Hippocampal formation (tissue), 2 donors: ENCODE results near the gene LIPA.
"Not testable (repeated sequence)": the region's sequence is repeated elsewhere in the genome, so short reads cannot be mapped to it uniquely, and the experiment has no call there.

ENCODE experiments used
- DNase-seq, 2 donors: peaks; one replicate each; lab custom pipeline; 2025; lab: John Stamatoyannopoulos, UW

The LIPA gene

DNA sequence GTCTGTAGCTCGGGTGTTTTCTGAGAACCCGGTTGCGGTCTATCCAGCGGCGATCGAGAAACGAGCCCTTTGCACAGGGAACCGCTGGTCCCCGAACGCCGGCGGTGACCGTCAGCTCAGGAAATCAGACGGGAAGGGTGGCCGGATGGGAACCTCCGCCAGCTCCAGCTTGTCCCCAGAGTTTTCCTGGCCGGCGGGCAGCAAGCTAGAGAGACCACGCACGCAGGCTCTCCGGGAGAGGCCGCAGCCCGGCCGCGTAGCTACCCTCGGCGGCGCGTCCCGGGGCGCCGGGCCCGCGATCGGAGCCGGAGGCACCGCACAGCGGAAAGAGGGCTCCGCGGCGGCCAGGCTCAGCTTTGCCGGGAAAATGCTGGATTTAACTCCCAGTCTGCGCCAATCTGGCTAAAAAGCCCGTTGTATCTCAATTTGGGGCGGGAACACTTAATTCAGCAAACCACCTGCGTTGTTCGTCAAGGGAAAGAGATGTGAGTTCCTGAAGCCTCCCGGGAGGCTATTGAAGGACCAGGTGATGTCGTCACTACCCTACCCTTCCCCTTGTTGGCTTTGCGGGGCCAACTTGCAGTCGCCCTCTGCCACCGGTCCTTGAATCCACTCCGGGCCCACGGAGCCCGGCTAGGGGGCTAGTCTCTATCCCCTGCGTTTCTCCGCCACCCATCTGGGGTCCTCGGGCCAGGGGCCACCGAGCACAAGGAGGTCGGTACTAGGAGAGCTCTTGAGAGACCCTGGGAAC is 43.6 kb downstream of the LIPA start:
- peak in 1 of 2 donors; percentile 37 for DNase-seq

GRCh38 chr10:89207181-89207800 is 44.3 kb downstream of the LIPA start, which contains the start of gene CH25H:
TSS of gene CH25H (minus strand) at chr10:89207317. CDS start at chr10:89207292, 25 bp downstream.
- peak; percentile 75 to 82 for DNase-seq

DNA sequence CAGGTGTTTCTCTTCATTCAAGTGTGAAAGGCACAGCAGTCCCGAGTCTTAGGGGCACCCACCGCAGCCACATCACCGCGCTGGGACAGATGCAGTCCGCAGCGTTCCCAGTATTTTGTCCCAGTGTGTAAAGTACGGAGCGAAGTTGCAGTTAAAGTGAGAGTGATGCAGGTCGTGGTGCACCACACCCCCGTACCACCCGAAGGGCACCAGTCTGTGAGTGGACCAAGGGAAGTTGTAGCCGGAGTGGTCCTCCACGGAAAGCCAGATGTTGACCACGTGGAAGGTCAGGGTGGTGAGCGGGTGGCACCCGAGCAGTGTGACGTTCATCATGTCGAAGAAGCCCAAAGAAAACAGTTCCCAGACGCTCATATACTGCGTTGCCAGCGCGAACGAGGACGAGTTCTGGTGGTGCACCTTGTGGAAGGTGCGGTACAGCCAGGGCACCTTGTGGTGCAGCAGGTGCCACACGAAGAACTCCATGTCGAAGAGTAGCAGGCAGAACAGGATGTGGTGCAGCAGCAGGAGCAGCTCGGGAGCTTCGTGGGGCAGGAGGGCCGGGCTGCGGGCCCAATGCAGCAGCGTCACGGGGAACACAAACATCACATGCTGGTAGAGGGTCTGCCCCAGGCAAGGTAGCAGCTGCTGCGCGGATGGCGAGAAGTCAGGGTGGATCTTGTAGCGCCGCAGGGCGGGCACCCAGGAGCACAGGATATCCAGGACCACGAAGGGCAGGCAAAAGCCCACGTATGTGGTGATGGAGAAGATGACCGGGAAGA is 45.0 kb downstream of the LIPA start:
- peak in 1 of 2 donors; percentile 31 for DNase-seq

GRCh38 chr10:89204621-89205185 is 46.9 kb downstream of the LIPA start:
- DNase-seq: no peak

- no peak for DNase-seq
Measured at GRCh38 chr10:89203237-89203636, 48.3 kb downstream of the LIPA start.

GRCh38 chr10:89202033-89202425 is 49.5 kb downstream of the LIPA start:
- no peak for DNase-seq

- DNase-seq: no peak
Measured at GRCh38 chr10:89201345-89202032, 50.1 kb downstream of the LIPA start.

DNA sequence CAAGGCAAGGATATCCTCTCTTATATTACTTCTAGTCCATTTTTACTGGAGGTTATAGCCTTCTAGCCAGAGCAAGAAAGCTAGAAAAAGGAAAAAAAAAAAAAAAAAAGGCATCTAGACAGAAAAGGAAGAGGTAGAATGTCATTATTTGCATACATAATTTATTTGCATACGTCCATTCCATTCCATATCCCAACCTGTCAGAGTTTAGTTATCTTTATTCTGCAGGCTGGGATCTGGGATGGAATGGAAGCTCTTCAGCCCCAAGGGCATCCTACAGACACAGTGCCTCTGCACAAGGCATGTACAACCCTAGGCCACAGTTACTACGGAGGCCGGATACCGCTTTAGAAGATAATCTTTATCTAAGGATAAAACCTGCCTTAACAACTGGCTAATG is 54.1 kb downstream of the LIPA start:
- DNase-seq: no peak

- not testable (repeated sequence) for DNase-seq
Measured at GRCh38 chr10:89191301-89191700, 60.3 kb downstream of the LIPA start.

DNA sequence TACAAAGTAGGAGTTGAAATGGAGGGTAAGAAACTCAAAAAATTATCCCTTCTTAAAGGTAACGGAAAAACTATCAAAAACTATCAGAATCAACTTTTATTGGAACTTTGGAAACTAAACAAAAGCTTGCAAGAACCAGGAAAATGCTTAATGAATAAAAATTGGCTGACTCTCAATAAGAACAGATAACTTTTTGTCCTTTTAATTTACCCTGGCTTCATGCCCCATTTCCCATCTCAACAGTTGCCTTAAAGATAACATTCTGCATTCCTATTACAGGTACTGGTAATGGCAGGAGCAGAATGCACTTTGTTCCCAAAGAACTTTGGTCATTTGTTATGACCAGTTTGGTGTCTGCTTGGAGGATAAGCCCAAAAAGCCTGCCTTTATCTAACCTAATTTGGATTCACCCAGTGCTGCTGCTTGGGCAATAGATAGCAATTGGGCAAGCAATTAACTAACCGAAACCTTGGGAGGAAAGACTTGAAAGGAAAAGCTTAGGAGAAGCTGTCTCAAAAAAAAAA is 62.3 kb downstream of the LIPA start:
- no peak for DNase-seq

- DNase-seq: no peak
Measured at GRCh38 chr10:89185658-89186057, 65.9 kb downstream of the LIPA start.

GRCh38 chr10:89184638-89185037 is 66.9 kb downstream of the LIPA start:
- DNase-seq: no peak

DNA sequence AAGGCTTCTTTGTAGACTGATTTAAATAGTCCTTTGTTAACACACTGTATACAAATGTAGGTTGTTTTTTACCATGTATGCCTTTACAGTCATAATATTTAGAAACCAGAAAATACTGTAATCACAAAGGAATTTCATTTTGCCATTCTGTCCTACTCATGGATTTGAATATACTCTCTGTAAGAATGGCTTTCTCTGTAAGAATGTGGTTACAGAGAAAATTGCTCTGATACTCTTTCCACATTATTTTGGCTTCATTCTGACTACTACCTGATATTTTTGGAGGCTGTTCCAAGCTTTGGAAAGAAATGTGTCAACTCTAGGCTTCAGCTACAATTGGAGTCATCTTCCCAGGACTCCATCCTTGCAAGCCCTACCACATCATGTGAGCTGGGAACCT is 68.0 kb downstream of the LIPA start:
- no peak for DNase-seq

DNA sequence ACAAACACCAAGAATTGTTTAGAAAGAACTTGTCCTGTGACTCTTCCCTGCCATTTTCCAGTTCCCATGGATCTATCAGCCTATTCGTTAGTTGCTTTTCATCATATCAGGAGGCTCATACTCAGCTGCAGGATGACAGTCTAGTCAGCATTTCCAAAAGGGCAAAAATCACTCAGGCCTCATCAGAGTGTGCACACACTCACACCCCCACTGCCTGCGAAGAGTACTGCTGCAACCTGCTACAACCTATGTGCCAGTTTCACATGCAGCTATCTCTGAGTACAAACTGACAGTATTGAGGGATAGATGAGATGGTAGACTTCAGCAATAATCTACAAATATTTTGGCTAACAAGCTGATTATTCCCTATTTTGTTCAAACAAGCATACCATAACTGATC is 68.7 kb downstream of the LIPA start:
- DNase-seq: no peak

DNA sequence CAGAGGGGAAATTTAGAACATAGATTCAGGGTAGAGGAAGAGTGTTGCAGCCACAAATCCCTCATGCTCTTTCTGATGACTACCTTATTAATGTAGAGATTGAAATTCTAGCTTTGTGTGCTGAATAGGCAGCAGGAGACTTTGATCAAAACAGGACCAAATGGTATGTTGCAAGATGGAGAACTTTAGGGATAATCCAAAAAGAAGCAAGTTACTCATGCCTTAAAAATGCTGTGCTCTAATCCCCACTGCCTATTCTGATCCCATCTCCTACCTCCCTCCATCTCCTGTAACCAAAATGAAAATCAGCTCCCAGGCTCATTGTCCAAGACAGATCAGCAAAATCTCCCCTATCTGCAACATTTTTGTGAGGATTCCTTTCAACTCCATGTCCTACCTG is 75.8 kb downstream of the LIPA start:
- DNase-seq: no peak

DNA sequence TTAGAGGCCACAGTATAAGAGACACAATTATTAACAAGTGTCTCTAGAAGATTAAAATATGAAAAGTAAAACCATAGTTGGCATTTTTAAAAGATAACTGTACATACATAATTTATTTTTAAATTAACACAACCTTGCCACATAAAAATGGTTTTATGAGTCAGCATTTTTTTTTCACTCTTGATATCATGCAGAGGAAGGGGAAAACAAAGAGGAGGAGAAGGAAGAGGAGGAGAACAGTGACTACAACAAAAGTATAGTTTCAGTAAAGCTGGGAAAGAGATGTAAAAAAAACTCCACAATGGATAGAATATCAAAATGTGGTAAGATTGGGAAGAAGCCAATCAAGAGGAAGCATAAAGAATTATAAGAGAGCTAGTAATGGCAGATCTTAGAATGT is 78.5 kb downstream of the LIPA start:
- DNase-seq: no peak

- DNase-seq: no peak
Measured at GRCh38 chr10:89171996-89172395, 79.6 kb downstream of the LIPA start.

DNA sequence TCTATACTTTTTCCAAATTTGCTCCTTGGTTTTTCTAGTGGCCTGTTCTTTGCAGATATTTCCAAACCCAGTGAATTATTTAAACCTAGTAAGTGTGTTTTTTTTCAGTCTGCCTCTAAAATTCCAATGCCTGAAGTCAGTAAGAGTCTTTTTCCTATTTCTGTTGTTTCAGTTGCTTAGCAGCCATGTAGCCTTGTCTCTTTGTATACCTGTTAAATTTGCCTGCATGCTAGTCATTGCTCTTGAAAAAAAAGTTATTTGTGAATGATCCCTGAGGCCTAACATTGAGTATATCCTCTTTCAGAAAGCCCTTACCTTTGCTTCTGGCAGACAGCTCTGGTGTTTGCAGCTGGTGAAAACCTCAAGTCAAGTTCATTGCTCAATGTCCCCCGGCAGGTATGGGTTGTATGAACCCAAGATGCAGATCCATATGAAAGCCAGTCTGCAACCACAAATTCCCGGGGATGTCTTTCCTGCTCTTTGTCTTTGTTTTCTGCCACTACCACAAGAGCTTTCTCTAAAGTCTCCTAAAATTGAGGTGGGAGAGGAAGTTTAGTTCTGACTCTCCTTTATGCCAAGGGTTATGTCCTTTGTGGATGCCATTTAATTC is 80.2 kb downstream of the LIPA start:
- DNase-seq: no peak

DNA sequence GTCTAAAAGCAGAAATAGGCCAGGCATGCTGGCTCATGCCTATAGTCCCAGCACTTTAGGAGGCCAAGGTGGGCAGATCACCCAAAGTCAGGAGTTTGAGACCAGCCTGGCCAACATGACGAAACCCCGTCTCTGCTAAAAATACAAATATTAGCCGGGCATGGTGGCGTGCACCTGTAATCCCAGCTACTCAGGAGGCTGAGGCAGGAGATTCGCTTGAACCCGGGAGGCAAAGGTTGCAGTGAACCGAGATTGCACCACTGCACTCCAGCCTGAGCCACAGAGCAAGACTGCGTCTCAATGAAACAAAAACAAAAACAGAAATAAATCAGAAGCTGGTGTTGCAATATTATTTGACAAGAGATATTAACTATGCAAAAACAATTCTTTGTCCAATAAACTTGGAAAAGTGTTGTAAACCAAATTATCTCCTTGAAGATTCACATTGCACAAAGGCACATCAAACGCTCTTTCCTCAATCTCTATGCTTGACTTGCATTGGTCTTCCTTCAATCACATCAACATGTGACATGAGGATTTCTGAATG is 83.1 kb downstream of the LIPA start:
- DNase-seq: not testable (repeated sequence)

DNA sequence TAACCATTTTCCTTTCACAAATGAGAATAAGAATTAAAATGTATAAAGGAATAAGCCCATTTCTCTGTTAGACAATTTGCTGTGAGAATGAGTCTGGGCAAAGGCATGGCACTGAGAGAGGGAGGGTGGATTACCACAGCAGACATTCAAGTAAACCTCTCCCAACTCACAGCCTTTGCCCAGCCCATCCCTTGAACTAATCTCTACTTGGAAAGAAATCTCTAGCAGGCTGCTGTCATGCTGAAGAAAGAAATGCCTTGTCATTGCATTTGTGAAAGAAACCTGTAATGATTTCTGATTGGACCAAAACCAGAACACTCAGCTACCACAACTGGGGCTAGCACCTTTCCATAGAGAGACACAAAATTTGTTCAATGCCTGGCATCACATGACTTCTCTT is 83.7 kb downstream of the LIPA start:
- DNase-seq: no peak

- peak in 1 of 2 donors; percentile 3 for DNase-seq
Measured at GRCh38 chr10:89165923-89166322, 85.7 kb downstream of the LIPA start.
